Astrocyte (in vitro differentiated cells and primary cell): ENCODE measurements around the gene HS3ST3A1. TPM values are rescaled to one million over a fixed set of nuclear protein-coding genes. Genes with fewer than 3 reads are reported as not detected.

ENCODE experiments used
- microRNA-seq: library from miRNA; unstranded; fragments of <30 nt; microRNA quantifications from one replicate; pipeline ENCODE4 v1.2.0, GENCODE V29; 2020
- total RNA-seq: library from RNA; stranded (reverse); gene quantifications from 2 replicates; pipeline ENCODE4 v1.2.1, GENCODE V29; 2021

HS3ST3A1 gene
- total RNA-seq, 1 donor from 2014 or later = 7.6 TPM

Small RNAs within 50 kb of the gene (microRNA-seq; reads per million reads assigned to microRNA genes)
- gene MIR548H3 = not detected
